ENCODE results near the gene ZFPM1.
"Not testable (repeated sequence)": the region's sequence is repeated elsewhere in the genome, so short reads cannot be mapped to it uniquely, and the experiment has no call there.

ZFPM1 gene

DNA sequence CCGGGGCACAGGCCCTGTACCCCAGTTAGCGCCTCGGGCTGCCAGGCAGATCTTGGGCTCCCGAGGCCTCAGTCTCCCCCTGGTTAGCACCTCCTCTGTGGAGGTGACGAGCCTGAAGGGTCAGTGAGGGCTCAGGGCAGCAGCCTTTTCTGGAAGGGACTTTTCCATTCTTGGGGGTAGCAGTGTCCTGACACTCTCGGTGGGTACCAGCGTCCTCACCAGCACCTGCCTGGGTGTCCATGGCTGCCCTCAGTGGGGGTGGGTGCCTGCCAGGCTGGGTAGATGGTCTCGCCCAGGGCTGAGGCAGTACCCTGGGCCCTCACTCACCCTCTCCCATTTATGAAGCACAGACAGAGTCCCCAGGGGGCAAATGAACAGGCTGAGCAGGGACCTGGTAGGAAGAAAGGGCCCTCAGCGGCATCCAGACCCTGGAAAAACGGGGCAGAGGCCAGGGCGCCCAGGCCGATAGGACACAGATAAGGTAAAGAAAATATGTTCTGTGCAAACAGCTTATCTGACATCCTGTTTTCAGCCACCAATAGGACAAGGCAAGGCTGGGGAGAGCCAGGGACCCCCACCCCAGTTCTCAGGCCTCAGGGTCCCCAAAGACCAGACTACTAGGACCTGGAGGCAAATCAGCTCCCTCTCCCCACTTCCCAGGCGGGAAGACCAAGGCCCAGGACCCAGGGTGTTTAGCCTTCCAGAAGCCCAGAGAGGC lies 50.9 kb downstream of the ZFPM1 start:
- DNase-seq = no peak

DNA sequence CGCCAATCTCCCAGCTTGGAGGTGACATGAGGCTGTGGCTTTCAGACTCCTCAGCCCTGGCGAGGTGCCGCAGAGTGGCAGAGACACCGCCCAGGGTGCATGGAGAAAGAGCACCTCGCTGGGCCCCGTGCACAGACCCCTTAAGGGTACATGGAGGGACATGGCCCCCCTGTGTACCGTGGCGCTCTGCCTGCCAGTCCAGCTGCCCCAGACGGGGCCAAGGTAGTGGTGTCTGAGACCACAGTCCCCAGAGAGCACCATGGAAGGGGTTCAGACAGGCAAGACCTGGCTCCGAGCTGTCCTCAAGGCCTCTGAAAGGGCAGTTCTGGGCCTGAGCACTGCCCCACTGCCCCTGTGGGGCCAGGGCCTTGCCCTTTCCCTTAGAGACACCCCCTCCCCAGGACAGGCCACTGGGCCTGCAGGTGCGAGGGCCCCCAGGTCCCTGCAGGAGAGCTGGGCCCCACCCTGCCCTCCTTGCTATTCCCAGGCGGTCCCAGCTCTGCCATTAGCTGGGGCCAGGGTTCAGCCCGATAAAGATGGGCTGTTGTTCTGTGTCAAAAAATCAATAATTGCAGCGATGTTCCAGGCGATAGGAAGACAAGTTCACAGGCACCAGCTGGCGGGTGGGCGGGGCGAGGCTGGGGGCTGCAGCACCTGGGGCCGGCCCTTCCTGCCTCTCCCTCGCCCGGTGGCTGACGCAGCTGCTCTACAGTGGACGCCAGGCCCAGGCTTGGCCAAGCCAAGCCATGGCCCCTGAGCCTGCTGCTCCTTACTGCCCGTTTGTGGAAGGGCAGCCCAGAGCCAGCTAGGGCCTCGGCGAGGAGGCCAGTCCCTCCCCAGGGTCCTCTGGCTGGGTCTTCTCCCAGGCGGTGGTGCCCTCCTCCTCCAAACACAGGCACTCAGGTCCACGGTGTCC lies 51.7 kb downstream of the ZFPM1 start:
- DNase-seq = peak; percentile 19

DNA sequence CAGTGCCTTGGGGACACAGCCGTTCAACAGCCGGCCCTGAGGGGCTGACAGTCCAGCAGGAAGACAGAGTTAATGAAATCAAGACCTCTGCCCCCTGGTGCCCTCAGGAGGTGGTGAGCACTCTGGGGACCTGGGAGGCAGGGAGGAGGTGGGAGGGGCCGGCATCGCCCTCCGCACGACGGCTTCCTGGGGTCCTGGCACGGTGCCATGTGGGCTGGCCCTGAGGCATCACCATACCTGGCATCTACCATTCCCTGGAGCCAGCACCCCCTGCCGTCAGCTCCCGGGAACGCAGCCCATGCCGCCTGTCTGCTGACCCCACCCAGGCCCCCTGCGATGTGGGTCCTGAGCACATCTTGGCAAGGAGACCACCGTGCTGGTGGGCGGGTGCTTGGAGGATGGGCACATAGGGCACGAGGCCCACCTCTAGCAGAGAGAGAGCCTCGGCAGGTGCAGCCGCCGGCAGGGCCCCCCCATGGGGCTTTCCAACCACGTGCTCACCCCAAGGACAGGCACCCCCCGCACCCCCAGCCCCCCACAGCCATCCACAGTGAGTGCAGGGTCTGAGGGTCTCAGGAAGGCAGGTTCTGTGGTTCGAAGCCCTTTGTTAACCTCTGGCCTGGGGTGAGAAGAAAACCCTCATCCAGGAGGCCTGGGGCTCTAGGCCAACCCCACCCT lies 52.5 kb downstream of the ZFPM1 start:
- peak; percentile 40 for DNase-seq

- DNase-seq = no peak
Measured at GRCh38 chr16:88506723-88507122, 53.6 kb downstream of the ZFPM1 start.

- no peak for DNase-seq
Measured at GRCh38 chr16:88507231-88507743, 54.2 kb downstream of the ZFPM1 start.

DNA sequence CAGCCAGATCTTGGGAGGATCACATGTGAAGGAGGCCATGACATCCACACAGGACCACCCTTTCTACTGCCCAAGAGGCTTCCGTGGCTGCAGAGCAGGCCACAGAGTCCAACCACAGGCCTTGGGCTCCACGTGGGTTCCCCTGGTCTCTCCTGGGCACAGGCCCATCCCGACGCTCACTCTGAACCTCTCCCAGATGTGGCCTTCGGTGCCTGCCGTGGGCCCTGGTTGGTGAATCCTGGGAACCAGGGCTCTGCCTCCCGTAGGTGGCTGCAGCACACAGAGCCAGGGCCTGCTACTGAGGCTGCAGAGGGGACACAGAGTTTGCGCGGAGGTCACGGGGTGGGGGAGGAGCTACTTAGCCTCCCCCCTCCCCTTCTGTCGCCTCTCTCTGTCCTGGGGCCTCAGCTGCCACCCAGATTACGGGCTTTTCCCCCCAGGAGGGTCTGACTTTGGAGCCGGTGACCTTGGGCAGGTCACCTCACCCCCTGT lies 55.3 kb downstream of the ZFPM1 start:
- DNase-seq = no peak

DNA sequence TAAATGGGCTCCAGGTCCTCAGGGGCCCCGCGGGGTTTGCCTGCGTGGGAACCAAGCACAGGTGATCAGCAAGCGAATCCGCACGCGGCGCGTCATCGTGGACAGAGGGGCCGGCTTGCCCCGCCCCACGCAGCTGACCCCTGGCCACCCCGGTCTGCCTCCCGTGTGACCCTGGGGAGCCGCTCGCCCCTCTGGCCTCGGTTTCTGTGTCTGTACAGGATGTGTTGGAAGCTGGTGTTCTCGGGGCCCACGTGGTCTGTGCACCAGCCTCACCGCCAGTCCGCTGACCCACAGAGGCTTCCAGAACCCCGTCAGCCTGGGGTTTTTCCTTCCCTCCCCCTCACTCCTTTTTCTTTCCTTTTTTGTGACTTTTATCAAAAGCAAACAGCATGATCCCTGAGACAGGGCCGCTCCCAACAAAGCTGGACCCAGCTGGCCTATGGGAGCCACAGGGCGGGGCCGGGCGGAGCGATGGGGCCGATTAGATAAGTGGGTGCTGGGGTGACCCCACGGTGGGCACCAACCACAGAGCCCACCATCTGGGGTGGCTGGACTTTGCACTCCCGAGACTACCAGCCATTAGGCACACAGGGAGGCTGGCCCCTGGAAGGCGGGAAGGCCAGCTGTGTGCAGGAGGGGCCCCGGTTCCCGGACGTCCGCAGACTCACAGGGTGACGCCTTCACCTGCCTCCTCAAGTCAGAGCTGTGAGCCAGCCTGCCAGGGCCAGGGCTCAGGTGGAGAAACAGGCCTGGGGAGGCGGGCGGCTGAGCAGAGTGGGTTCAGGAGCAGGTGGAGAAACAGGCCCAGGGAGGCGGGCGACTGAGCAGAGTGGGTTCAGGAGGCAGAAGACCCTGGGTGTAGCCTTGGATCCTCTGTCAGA lies 56.0 kb downstream of the ZFPM1 start:
- no peak for DNase-seq

DNA sequence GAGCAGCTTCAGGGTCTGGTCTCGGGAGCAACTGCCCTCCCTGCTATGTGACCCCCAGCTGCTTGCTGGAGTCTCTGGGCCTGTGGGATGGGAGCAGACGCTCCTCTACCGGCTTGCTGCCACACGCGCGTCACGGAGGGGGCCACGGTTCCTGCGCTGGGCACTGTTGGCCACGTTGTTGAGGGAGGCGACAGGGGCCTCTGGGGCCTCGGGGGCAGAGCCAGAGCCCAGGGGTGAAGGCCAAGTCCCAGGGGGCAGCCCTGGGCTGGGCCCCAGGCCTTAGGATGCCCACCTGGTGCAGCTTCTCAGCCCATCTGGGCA lies 56.6 kb downstream of the ZFPM1 start:
- no peak for DNase-seq

DNA sequence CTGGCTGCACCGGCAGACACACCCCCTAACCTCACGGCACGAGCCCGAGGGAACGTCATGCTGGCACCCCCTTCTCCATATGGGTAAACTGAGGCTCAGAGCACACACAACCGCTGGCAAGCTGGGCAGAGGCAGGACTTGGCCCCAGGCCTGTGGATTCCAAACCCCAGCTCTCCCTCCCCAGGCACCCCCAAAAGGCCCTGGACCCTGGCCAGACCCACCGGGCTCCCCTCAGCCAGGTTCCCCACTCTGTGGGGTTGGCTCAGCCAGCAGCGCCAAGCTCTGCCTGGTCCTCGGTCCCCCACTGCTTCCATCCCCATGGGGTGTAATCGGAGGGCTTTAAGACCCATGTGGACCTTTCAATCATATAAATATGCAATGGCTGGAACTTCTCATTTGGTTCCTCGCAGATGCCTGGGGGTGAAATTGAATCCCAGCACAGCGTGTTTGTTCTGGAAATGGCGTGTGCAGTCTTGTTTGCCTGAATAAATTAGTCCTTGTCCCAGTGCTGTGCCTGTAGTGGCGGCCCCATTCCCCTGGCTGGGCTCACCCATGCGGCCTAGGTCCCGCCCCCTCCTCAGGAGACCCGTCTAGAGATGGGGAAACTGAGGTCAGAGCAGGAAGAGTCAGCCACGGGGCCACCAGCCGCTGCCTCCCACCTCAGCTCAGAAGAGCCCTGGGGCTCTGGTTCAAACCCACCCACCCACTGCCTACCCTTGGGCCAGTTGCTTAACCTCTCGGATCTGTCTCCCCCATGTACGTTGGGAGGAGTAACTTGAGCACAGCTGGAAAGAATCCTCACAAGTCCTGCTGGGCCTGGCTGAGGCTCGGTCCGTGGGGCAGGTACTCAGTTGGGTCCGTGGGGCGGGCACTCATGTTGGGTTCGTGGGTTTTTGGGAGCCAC lies 57.3 kb downstream of the ZFPM1 start:
- DNase-seq = peak; percentile 30

GRCh38 chr16:88511060-88511459 lies 58.0 kb downstream of the ZFPM1 start:
- no peak for DNase-seq

DNA sequence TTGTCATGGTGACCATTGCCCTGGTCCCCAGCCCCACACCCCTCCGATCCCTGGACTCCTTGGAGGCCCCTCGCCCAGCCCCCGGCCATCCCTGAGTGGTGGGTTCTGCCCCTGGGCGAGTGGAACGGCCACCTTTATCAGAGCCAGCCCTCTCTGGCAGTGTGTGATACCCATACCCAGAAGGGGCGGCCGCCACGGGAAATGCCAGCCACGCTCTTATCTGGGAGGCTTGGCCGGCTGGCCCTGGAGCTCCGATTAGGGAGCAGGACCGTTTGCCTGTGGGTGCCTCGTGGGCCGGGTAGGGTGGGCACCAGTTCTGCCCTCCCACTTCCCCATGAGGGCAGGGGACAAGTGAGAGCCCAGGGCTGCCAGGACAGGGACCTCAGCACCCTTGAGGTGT lies 58.8 kb downstream of the ZFPM1 start:
- DNase-seq = no peak

GRCh38 chr16:88512728-88513696 lies 59.9 kb downstream of the ZFPM1 start:
- no peak for DNase-seq

DNA sequence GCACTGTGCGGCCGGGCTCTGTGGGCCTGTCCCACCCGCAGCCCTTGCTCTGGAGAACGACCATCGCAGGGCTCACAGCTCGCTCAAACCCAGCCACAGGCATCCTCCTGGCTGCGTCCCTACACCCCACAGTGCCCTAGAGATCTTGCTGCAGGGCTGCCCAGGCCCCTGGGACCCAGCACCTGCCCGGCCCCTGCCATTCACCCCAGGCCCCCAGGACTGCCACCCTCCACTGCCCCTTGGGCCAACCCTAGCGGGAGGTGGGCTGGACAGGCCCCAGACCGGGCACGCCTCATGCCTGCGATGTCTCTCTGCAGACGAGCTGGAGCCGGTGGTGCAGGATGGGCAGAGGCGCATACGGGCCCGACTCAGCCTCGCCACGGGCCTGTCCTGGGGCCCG lies 61.0 kb downstream of the ZFPM1 start:
- DNase-seq = no peak

DNA sequence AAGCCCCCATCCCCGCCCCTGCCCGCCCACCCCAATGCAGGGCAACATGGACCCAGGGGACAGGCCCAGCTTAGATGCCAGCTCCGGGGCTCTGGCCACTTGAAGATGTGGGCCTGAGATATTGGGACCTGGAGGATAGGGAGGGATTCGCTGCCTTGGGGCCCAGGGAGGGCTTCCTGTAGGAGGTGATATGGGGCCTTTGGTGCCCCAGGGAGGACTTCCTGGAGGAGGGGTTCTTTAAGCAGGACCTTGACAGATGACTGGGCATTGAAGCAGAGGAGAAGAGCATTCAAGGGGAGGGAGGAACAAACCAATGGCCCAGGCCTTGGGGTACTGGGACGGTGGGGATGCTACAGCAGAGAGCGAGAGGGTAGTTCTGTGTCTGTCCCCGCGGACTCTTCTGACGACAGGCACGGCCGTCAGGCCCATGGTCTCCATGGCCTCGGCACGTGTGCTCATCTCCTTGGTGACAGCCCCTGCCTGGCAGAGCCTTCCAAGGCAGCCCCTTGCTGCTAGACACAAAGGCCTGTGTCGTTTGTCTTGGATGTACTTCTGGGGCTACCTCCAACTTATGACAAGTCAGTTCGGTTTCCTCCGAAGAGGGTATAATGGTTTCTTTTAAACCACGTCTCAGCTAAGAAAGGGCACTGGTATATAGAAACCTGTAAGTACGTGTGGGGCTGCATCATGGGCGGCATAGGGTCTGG lies 61.6 kb downstream of the ZFPM1 start:
- no peak for DNase-seq

DNA sequence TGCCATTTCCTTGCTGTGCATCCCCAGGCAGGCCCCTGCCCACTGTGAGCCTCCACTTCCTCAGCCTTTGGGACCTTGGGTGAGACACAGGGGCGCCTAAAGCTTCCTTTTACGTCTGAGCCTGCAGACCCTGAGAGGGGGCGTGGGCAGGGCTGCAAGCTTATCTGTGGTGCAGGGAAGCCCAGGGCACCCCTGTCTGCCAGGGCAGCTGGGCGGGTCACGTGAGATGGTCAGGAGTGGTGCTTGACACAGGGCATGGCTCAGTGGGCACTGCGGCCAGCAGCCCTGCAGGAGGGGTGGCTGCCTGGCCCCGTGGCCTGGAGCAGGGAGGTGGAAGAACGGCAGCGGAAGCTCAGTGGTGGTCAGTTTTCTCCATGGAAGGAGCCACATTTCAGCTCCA lies 62.3 kb downstream of the ZFPM1 start:
- no peak for DNase-seq

DNA sequence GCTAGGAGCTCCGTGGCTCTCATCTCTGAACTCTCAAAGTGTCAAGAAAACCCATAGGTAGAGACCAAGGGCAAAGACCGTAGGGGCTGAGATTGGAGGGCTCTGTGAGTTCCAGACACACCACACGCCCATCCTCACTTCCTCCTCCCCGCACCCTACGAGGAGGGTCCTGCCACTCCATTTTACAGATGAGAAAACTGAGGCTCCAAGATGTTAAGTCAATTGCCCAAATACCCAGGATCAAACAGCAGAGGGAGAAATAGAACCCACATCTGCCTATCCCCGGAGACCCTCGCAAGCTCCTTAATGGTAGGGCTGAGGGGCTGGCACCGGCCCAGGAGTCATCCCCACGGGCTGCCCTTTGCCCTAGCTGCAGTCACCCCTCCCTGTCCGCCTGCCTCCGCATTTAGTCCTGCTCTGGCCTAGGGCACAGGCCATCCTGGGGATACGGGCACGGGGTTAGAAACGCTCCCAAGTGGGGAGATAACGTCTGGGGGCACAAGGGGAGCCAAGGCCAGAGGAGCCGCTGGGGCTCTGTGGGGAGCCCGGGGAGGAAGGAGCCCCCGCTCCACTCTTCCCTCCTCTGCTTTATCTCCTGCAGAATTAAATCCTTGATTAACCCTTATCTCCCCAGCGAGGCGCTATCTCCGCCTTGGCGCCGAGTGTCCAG lies 63.0 kb downstream of the ZFPM1 start:
- DNase-seq = no peak

GRCh38 chr16:88516601-88517061 lies 63.6 kb downstream of the ZFPM1 start:
- no peak for DNase-seq

GRCh38 chr16:88517208-88517774 lies 64.2 kb downstream of the ZFPM1 start:
- not testable (repeated sequence) for DNase-seq

All from DMS79 treated with DMSO at 0.1 percent for 48 hours (cell line).